ENCODE data around the gene CASQ1.

Gene CASQ1

DNA sequence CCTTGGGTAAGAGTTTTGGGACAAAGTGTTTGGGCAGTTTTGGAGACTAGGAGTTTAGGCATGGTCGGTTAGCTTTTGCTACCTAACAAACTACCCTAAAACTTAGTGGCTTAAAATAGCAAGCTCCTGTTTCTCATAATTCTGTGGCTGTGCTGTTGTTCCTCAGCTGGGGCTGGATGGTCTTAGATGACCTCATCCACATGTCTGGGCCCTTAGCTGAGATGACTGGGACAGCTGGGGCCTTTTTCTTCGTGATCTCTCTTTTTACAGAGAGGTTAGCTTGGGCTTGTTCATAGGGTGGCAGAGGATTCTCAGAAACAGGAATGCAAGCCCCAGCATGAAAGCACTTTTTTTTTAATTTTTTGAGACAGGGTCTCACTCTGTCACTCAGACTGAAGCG lies 32.3 kb upstream of the CASQ1 start:
- Histone ChIP-seq H3K27me3 (ENCODE audit: control insufficient read depth in 1 of 2, insufficient read depth in 2 of 2, low read length in 2 of 2) (no peaks in the 10 kb centered on the region), H3K36me3 (ENCODE audit: control insufficient read depth in 2 of 2, insufficient read depth in 2 of 2, low read length in 2 of 2) (no peaks in the 10 kb centered on the region), H3K9ac (ENCODE audit: low read length in 2 of 2) (no peak overlapping the region)

DNA sequence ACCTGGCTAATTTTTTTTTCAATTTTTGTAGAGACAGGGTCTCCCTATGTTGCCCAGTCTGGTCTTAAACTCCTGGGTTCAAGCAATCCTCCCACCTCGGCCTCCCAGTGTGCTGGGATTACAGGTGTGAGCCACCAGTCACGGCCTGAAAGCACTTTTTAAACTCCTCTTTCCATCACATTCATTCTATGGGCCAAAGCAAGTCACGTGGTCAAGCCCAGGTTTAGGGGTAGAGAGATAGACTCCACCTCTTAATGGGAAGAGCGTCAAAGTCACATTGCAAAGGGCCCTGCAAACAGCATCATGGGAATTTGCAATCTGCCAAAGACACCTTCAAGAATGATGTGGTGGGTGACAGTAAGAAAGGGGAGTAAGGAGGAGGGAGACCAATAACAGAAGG lies 31.8 kb upstream of the CASQ1 start:
- no peaks in the 10 kb centered on the region for H3K4me1 ChIP-seq (ENCODE audit: control insufficient read depth, insufficient read depth, low read length)
- no peaks in the 10 kb centered on the region for H3K27me3 ChIP-seq (ENCODE audit: control insufficient read depth in 1 of 2, insufficient read depth in 2 of 2, low read length in 2 of 2)
- H3K9ac ChIP-seq (ENCODE audit: low read length in 2 of 2) = no peak overlapping the region
- no peak overlapping the region for H3K27ac ChIP-seq (ENCODE audit: low read length)
- H3K36me3 ChIP-seq (ENCODE audit: control insufficient read depth in 2 of 2, insufficient read depth in 2 of 2, low read length in 2 of 2) = no peaks in the 10 kb centered on the region
- no peaks in the 10 kb centered on the region for H3K9me3 ChIP-seq (ENCODE audit: control insufficient read depth in 2 of 2, low read length in 2 of 2)
- H3K4me3 ChIP-seq (ENCODE audit: low read length in 2 of 2) = no peak overlapping the region

More for the DNA sequence above, 32.3 kb upstream of the CASQ1 start:
- Histone ChIP-seq H3K4me1 (ENCODE audit: control insufficient read depth, insufficient read depth, low read length) (no peaks in the 10 kb centered on the region), H3K9me3 (ENCODE audit: control insufficient read depth in 2 of 2, low read length in 2 of 2) (no peaks in the 10 kb centered on the region), H3K4me3 (ENCODE audit: low read length in 2 of 2) (no peak overlapping the region), H3K27ac (ENCODE audit: low read length) (no peak overlapping the region)

DNA sequence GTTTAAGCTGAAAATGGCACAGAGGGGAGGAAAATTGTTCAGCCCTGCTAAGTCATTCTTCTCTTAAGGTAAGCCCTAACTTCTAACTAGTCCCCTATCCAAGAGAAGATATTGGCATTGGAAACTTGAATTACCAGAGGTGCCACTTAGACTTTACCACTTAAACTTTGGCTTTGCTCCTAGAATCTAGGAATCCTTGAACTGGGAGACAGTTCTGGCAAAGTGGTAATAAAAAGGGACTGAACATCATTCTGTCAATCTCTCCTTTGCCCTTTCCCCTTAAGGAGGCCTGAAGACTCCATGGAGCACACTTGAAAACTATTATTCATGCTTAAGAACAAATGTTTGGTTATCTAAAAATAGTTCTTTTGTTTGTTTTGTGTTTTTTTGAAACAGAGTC lies 30.5 kb upstream of the CASQ1 start:
- Histone ChIP-seq H3K36me3 (ENCODE audit: control insufficient read depth in 2 of 2, insufficient read depth in 2 of 2, low read length in 2 of 2) (no peaks in the 10 kb centered on the region), H3K4me1 (ENCODE audit: control insufficient read depth, insufficient read depth, low read length) (no peaks in the 10 kb centered on the region), H3K4me3 (ENCODE audit: low read length in 2 of 2) (no peak overlapping the region), H3K9me3 (ENCODE audit: control insufficient read depth in 2 of 2, low read length in 2 of 2) (no peaks in the 10 kb centered on the region), H3K27me3 (ENCODE audit: control insufficient read depth in 1 of 2, insufficient read depth in 2 of 2, low read length in 2 of 2) (no peaks in the 10 kb centered on the region), H3K27ac (ENCODE audit: low read length) (no peak overlapping the region), H3K9ac (ENCODE audit: low read length in 2 of 2) (no peak overlapping the region)

DNA sequence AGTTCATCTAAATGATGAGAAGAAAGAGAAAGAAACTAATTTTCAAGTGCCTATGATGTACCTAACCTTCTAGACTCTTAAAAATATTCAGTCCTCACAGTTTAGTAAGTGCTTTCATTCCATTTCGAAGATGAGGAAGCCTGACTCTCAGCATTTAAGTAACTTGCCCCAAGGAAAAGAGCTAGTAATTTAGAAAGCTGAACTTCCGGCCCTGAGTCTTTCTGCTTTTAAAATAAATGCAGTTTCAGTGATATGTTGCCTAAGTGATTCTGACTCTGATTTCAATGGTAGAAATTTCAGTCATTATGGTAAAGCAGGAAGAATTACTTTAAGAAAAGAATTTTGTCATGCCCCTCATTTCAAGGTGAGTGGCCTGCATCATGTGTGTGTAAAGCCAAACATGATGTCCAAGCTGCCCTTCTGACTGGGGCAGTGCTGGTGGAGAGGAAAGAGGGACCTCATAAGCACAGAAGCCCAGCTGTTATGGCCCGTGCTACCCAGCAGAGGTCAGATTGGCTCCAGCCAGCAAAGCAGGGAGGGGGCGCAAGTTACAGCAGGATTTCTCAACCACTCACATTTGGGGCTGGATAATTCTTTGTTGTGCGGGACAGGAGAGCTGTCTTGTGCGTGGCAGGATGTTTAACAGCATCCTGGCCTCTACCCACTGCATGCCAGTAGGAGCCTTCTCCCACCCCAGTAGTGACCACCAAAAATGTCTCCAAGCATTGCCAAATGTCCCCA lies 28.2 kb upstream of the CASQ1 start:
- H3K4me1 ChIP-seq (ENCODE audit: control insufficient read depth, insufficient read depth, low read length) = no peaks in the 10 kb centered on the region
- H3K9me3 ChIP-seq (ENCODE audit: control insufficient read depth in 2 of 2, low read length in 2 of 2) = no peaks in the 10 kb centered on the region
- H3K27me3 ChIP-seq (ENCODE audit: control insufficient read depth in 1 of 2, insufficient read depth in 2 of 2, low read length in 2 of 2) = no peaks in the 10 kb centered on the region
- no peaks in the 10 kb centered on the region for H3K36me3 ChIP-seq (ENCODE audit: control insufficient read depth in 2 of 2, insufficient read depth in 2 of 2, low read length in 2 of 2)
- no peak overlapping the region for H3K9ac ChIP-seq (ENCODE audit: low read length in 2 of 2)
- H3K4me3 ChIP-seq (ENCODE audit: low read length in 2 of 2) = no peak overlapping the region
- no peak overlapping the region for H3K27ac ChIP-seq (ENCODE audit: low read length)

DNA sequence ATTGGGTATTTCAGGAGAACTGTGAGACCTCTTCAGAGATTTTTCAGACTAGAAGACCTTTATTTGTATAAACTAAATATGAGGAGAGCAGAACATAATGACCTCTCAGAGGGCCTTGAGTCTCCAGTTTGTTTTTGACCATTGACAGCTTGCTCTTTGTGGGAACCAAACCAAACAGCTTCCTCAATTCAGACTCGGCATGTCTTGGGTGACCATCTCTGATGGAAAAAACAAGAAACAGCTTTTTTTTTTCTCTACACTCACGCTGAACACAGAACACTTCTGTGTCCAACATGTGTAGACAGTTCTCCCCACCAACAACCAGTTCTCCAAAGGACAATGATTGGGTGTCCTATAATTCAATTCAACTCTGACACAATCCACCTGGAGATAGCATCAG lies 27.4 kb upstream of the CASQ1 start:
- Histone ChIP-seq H3K9me3 (ENCODE audit: control insufficient read depth in 2 of 2, low read length in 2 of 2) (no peaks in the 10 kb centered on the region), H3K4me1 (ENCODE audit: control insufficient read depth, insufficient read depth, low read length) (no peaks in the 10 kb centered on the region), H3K9ac (ENCODE audit: low read length in 2 of 2) (no peak overlapping the region), H3K27me3 (ENCODE audit: control insufficient read depth in 1 of 2, insufficient read depth in 2 of 2, low read length in 2 of 2) (no peaks in the 10 kb centered on the region), H3K27ac (ENCODE audit: low read length) (no peak overlapping the region), H3K4me3 (ENCODE audit: low read length in 2 of 2) (no peak overlapping the region), H3K36me3 (ENCODE audit: control insufficient read depth in 2 of 2, insufficient read depth in 2 of 2, low read length in 2 of 2) (no peaks in the 10 kb centered on the region)

DNA sequence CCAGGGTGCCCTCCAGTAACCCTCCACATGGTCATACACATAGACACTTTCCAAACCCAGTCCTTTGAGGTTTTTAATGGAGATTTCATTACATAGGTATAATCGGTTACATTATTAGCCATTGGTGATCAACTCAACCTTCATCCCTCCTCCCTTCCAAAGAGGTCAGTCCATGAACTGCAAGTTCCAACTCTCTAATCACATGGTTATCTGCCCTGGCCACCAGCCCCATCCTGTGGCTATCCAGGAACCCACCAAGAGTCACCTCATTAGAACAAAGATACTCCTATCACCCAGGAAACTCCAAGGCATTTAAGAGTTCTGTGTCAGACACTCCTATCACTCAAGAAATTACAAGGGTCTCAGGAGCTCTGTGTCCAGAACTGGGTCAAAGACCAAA lies 26.8 kb upstream of the CASQ1 start:
- Histone ChIP-seq H3K27ac (ENCODE audit: low read length) (no peak overlapping the region), H3K36me3 (ENCODE audit: control insufficient read depth in 2 of 2, insufficient read depth in 2 of 2, low read length in 2 of 2) (no peaks in the 10 kb centered on the region), H3K4me3 (ENCODE audit: low read length in 2 of 2) (no peak overlapping the region), H3K27me3 (ENCODE audit: control insufficient read depth in 1 of 2, insufficient read depth in 2 of 2, low read length in 2 of 2) (no peaks in the 10 kb centered on the region), H3K9ac (ENCODE audit: low read length in 2 of 2) (no peak overlapping the region), H3K4me1 (ENCODE audit: control insufficient read depth, insufficient read depth, low read length) (no peaks in the 10 kb centered on the region), H3K9me3 (ENCODE audit: control insufficient read depth in 2 of 2, low read length in 2 of 2) (no peaks in the 10 kb centered on the region)

DNA sequence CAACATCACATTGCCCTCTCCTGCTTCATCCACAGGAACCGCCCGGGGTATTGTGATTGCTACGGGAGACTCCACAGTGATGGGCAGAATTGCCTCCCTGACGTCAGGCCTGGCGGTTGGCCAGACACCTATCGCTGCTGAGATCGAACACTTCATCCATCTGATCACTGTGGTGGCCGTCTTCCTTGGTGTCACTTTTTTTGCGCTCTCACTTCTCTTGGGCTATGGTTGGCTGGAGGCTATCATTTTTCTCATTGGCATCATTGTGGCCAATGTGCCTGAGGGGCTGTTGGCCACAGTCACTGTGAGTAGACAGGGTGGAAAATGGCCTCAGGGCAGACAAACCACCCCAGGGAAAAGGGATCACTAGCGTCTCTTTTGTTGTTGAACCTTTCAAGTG lies 26.3 kb upstream of the CASQ1 start:
- Histone ChIP-seq H3K4me1 (ENCODE audit: control insufficient read depth, insufficient read depth, low read length) (no peaks in the 10 kb centered on the region), H3K36me3 (ENCODE audit: control insufficient read depth in 2 of 2, insufficient read depth in 2 of 2, low read length in 2 of 2) (no peaks in the 10 kb centered on the region), H3K27me3 (ENCODE audit: control insufficient read depth in 1 of 2, insufficient read depth in 2 of 2, low read length in 2 of 2) (no peaks in the 10 kb centered on the region), H3K4me3 (ENCODE audit: low read length in 2 of 2) (no peak overlapping the region), H3K9ac (ENCODE audit: low read length in 2 of 2) (no peak overlapping the region), H3K9me3 (ENCODE audit: control insufficient read depth in 2 of 2, low read length in 2 of 2) (no peaks in the 10 kb centered on the region), H3K27ac (ENCODE audit: low read length) (no peak overlapping the region)

DNA sequence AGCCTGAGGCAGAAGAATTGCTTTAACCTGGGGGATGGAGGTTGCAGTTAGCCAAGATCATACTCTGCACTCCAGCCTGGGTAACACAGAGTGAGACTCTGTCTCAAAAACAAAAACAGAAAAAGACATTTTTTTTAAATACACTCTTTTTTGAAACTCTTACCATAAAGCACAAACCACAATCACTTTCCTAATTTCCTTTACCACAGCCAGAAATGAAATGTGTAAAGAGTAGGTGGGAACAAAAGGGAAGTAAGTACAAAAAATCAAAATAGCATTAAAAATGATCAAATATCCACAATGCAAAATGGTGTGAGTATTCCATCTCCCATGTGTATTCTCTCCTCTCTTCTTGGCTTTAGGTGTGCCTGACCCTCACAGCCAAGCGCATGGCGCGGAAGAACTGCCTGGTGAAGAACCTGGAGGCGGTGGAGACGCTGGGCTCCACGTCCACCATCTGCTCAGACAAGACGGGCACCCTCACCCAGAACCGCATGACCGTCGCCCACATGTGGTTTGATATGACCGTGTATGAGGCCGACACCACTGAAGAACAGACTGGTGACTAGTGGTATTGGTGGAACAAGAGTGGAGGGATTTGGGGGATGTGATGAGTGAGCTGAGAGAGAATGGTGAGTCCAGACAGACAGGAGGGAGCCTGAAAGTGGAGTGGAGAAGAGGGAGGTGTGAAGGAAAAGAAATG lies 24.1 kb upstream of the CASQ1 start:
- no peaks in the 10 kb centered on the region for H3K27me3 ChIP-seq (ENCODE audit: control insufficient read depth in 1 of 2, insufficient read depth in 2 of 2, low read length in 2 of 2)
- no peaks in the 10 kb centered on the region for H3K4me1 ChIP-seq (ENCODE audit: control insufficient read depth, insufficient read depth, low read length)
- no peak overlapping the region for H3K9ac ChIP-seq (ENCODE audit: low read length in 2 of 2)
- no peaks in the 10 kb centered on the region for H3K36me3 ChIP-seq (ENCODE audit: control insufficient read depth in 2 of 2, insufficient read depth in 2 of 2, low read length in 2 of 2)
- no peak overlapping the region for H3K27ac ChIP-seq (ENCODE audit: low read length)
- H3K9me3 ChIP-seq (ENCODE audit: control insufficient read depth in 2 of 2, low read length in 2 of 2) = no peaks in the 10 kb centered on the region
- no peak overlapping the region for H3K4me3 ChIP-seq (ENCODE audit: low read length in 2 of 2)

DNA sequence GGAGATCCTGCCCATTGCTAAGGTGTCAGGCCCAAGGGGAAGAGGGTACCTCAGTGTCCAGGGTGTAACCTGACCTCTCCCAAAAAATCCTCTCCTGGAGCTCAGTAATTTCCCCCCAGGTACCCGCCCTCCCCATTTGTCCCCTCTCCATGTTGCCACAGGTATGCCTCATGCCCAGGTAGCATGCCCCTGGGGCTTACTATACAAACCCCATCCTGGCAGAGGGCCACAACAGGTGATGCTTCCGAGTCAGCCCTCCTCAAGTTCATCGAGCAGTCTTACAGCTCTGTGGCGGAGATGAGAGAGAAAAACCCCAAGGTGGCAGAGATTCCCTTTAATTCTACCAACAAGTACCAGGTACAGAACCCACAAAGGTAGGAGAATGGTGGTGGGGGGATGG lies 23.3 kb upstream of the CASQ1 start:
- no peaks in the 10 kb centered on the region for H3K4me1 ChIP-seq (ENCODE audit: control insufficient read depth, insufficient read depth, low read length)
- H3K4me3 ChIP-seq (ENCODE audit: low read length in 2 of 2) = no peak overlapping the region
- no peaks in the 10 kb centered on the region for H3K36me3 ChIP-seq (ENCODE audit: control insufficient read depth in 2 of 2, insufficient read depth in 2 of 2, low read length in 2 of 2)
- H3K9me3 ChIP-seq (ENCODE audit: control insufficient read depth in 2 of 2, low read length in 2 of 2) = no peaks in the 10 kb centered on the region
- no peak overlapping the region for H3K27ac ChIP-seq (ENCODE audit: low read length)
- H3K9ac ChIP-seq (ENCODE audit: low read length in 2 of 2) = no peak overlapping the region
- H3K27me3 ChIP-seq (ENCODE audit: control insufficient read depth in 1 of 2, insufficient read depth in 2 of 2, low read length in 2 of 2) = peaks cover 0 to 3% of the 10 kb centered on the region in 2 donors

DNA sequence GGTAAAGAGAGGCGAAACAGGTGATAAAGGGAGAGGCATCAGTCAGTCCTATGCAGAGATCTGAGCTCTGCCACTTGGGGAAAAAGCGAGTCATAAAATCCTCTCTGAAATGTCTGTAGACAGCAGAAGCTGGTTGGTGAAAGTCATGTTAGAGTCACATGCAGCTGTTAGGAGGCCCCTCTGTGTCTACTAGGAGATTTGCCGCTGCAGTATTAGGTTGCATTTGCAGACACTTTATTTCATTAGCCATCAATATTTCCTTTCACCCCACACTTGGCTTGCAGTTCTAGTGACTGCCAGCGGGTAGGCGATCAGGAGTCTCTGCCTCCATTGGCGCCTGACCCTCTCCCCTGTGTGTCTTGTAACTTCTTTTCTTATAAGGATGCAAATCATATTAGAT lies 22.8 kb upstream of the CASQ1 start:
- Histone ChIP-seq H3K4me3 (ENCODE audit: low read length in 2 of 2) (no peak overlapping the region), H3K4me1 (ENCODE audit: control insufficient read depth, insufficient read depth, low read length) (no peaks in the 10 kb centered on the region), H3K36me3 (ENCODE audit: control insufficient read depth in 2 of 2, insufficient read depth in 2 of 2, low read length in 2 of 2) (no peaks in the 10 kb centered on the region), H3K9ac (ENCODE audit: low read length in 2 of 2) (no peak overlapping the region), H3K27me3 (ENCODE audit: control insufficient read depth in 1 of 2, insufficient read depth in 2 of 2, low read length in 2 of 2) (peaks cover 0 to 3% of the 10 kb centered on the region in 2 donors), H3K27ac (ENCODE audit: low read length) (no peak overlapping the region), H3K9me3 (ENCODE audit: control insufficient read depth in 2 of 2, low read length in 2 of 2) (no peaks in the 10 kb centered on the region)

DNA sequence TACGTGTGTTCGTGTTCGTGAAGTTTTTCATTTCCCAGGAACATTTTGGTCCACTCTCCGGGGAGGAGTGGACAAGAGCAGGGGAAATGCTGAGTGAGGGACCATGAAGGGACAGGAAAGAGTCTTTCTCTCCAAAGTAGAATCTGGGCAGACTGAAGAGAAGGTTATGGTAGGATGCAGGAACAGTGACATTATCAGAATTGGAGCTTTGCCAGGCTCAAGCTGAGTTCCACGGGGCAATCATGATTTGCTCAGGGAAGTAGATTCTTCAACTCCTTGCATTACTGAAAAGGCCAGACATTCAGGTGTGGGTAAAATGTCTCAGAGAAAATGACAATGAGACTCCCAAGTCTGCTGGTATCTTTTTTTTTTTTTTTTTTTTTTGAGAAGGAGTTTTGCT lies 22.4 kb upstream of the CASQ1 start:
- H3K27me3 ChIP-seq (ENCODE audit: control insufficient read depth in 1 of 2, insufficient read depth in 2 of 2, low read length in 2 of 2) = peaks cover 0 to 3% of the 10 kb centered on the region in 2 donors
- no peaks in the 10 kb centered on the region for H3K9me3 ChIP-seq (ENCODE audit: control insufficient read depth in 2 of 2, low read length in 2 of 2)
- no peaks in the 10 kb centered on the region for H3K36me3 ChIP-seq (ENCODE audit: control insufficient read depth in 2 of 2, insufficient read depth in 2 of 2, low read length in 2 of 2)
- no peak overlapping the region for H3K9ac ChIP-seq (ENCODE audit: low read length in 2 of 2)
- no peak overlapping the region for H3K27ac ChIP-seq (ENCODE audit: low read length)
- no peak overlapping the region for H3K4me3 ChIP-seq (ENCODE audit: low read length in 2 of 2)
- H3K4me1 ChIP-seq (ENCODE audit: control insufficient read depth, insufficient read depth, low read length) = no peaks in the 10 kb centered on the region

Data from stomach smooth muscle (tissue), 2 donors.